H1 (cell line): ENCODE results near the gene DEAF1.

Source experiments
- EZH2 ChIP-seq: fragments of 200-600 bp; sonication (generic); IDR thresholded peaks from 2 replicates; pipeline ENCODE4 v1.7.1; 2012; ENCODE audit warnings: low read depth, mild to moderate bottlenecking, moderate library complexity, low read length, inconsistent platforms; ENCODE audit not compliant: severe bottlenecking
- JUND ChIP-seq: IDR thresholded peaks from 2 replicates; pipeline ENCODE4 v1.6.1; 2011; ENCODE audit warnings: mild to moderate bottlenecking, improper control_type of control experiment, low read length
- KDM1A ChIP-seq: fragments of 200-600, 300-600 bp; sonication (generic); IDR thresholded peaks from 2 replicates; pipeline ENCODE4 v1.7.1; 2016; ENCODE audit warnings: mild to moderate bottlenecking, low read length, borderline replicate concordance
- KDM5A ChIP-seq: fragments of 200-600 bp; IDR thresholded peaks from 2 replicates; pipeline ENCODE4 v1.7.1; 2012; ENCODE audit warnings: mild to moderate bottlenecking, low read length, inconsistent platforms, mixed read lengths
- TF ChIP-seq, protein P1 (sequence below), 3 experiments: IDR thresholded peaks; 1 replicate in 2 of 3; 2 replicates in 1 of 3; pipeline versions ENCODE4 v1.5.1 to v1.6.1; 2011; ENCODE audit warnings: low read length in 3 of 3, mild to moderate bottlenecking in 3 of 3, inconsistent platforms in 2 of 3, low read depth in 1 of 3, moderate library complexity in 1 of 3; ENCODE audit not compliant: insufficient read depth in 1 of 3; ENCODE audit errors: control extremely low read depth in 1 of 3

DNA sequence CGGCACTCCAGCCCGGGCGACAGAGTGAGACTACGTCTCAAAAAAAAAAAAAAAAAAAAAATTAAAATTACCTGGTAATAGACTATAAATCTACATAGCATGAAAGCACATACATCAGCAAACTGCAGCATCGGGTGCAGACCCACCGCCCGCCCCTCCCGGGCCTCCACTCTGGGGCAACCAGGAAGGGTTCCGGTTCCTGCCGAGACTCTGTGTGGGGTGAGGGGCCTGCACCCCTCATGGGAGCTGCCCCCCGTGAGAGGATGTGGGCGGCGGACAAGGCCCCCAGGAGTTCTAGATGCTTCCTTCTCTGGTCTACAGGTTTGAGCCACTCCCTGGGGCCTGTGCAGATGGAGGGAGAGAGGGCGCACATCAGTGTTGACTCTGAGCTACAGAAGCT, 48.8 kb downstream of the DEAF1 start:
- no peak for TF ChIP-seq EZH2
- no peak for TF ChIP-seq KDM1A
- no peak for TF ChIP-seq KDM5A
- TF ChIP-seq, protein P1, sequence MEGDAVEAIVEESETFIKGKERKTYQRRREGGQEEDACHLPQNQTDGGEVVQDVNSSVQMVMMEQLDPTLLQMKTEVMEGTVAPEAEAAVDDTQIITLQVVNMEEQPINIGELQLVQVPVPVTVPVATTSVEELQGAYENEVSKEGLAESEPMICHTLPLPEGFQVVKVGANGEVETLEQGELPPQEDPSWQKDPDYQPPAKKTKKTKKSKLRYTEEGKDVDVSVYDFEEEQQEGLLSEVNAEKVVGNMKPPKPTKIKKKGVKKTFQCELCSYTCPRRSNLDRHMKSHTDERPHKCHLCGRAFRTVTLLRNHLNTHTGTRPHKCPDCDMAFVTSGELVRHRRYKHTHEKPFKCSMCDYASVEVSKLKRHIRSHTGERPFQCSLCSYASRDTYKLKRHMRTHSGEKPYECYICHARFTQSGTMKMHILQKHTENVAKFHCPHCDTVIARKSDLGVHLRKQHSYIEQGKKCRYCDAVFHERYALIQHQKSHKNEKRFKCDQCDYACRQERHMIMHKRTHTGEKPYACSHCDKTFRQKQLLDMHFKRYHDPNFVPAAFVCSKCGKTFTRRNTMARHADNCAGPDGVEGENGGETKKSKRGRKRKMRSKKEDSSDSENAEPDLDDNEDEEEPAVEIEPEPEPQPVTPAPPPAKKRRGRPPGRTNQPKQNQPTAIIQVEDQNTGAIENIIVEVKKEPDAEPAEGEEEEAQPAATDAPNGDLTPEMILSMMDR (IDR thresholded peaks at IDR 0.05; ENCODE audit: control extremely low read depth in 1 of 3, insufficient read depth in 1 of 3, low read depth in 1 of 3, low read length in 3 of 3): no peak
- TF ChIP-seq JUND: no peak
